ENCODE data around the gene CAV1.

CAV1 gene

DNA sequence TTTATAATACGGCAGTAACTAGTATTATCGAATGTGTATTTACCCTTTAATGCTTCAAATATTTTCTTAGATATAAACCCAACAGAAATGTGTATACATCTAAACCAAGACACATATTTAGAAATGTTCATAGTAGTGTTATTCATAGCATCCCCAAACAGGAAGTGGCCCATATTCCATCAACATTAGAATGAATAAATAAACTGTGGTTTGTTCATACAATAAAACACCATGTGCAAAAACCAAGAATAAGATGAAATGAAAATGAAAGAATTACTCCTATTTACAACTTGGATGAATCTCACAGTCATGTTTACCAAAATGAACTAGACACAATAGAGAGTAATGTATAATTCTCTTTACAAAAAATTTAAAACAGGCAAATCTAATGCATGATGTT, 34.5 kb upstream of the CAV1 start:
- no peak overlapping the region for H3K4me3 ChIP-seq (replicated peaks; ENCODE audit: low read depth, low read length)
- no peaks in the 10 kb centered on the region; the same call in 1 of the 2 replicates for H3K27me3 ChIP-seq (replicated peaks; ENCODE audit: control insufficient read depth, insufficient read depth, low read length)
- no peaks in the 10 kb centered on the region for H3K36me3 ChIP-seq (ENCODE audit: control insufficient read depth, insufficient read depth, low read length)
- DNase-seq (ENCODE audit: extremely low read depth, insufficient read length): no peak
- TF ChIP-seq, protein P1, sequence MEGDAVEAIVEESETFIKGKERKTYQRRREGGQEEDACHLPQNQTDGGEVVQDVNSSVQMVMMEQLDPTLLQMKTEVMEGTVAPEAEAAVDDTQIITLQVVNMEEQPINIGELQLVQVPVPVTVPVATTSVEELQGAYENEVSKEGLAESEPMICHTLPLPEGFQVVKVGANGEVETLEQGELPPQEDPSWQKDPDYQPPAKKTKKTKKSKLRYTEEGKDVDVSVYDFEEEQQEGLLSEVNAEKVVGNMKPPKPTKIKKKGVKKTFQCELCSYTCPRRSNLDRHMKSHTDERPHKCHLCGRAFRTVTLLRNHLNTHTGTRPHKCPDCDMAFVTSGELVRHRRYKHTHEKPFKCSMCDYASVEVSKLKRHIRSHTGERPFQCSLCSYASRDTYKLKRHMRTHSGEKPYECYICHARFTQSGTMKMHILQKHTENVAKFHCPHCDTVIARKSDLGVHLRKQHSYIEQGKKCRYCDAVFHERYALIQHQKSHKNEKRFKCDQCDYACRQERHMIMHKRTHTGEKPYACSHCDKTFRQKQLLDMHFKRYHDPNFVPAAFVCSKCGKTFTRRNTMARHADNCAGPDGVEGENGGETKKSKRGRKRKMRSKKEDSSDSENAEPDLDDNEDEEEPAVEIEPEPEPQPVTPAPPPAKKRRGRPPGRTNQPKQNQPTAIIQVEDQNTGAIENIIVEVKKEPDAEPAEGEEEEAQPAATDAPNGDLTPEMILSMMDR (IDR thresholded peaks at IDR 0.05; ENCODE audit: insufficient read depth, low read length, poor library complexity, severe bottlenecking): no peak

DNA sequence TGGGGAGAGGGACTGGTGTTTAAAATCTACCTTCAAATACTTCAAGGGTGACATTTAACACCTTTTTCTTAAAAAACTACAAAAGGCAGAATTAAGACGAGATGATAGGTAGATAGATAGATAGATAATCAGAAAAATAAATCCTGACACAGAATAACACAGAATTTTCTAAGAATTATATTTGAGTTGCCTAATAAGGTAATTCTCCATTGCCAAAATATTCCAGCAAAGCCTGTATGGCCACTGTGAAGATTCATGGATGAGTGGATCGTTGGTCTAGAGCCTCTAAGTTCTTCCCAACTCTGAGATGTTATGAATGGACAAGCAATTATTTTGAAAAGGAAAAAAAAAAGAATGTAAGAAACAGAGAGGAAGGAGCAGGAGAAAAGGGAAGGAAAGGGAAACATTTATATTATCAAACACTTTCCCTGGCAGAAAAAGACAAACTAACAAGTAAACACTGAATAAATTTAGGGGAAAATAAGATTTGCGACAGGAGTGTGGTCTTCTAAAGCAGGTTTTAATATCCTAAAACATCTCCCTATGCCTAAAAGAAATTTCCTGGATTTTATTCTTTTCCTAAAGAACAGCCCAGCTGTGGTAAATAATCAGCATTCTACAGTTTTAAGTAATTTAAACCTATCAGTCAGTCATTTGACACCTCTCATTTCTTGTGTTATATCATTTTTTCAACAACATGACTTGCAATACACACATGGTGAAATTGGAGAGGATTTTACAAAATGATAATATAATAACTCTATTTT, 32.8 kb upstream of the CAV1 start:
- H3K36me3 ChIP-seq (ENCODE audit: control insufficient read depth, insufficient read depth, low read length): no peaks in the 10 kb centered on the region
- no peaks in the 10 kb centered on the region; the same call in 1 of the 2 replicates for H3K27me3 ChIP-seq (replicated peaks; ENCODE audit: control insufficient read depth, insufficient read depth, low read length)
- TF ChIP-seq, protein P1 (IDR thresholded peaks at IDR 0.05; ENCODE audit: insufficient read depth, low read length, poor library complexity, severe bottlenecking): no peak
- DNase-seq (ENCODE audit: extremely low read depth, insufficient read length): no peak
- no peak overlapping the region for H3K4me3 ChIP-seq (replicated peaks; ENCODE audit: low read depth, low read length)

DNA sequence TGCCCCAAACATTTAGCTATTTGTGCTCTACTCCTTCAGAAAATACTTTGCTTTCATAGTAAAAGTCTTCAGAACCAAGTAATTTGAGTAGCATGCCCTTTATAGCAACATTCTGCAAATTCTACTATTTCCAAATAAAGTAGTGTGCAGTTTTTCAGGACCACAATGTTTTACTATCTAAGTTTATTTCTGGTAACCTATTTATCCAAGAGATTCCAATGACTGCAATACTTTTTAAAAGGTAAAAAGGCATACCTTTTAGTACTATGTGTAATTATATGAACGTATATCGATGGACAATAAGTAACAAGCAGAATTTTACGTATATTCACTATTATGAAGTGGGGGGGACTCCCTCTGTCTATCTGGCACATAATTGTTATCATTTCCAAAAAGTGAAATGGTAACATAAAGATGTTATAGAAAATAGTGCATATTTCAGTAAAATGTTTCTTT, 32.2 kb upstream of the CAV1 start:
- DNase-seq (ENCODE audit: extremely low read depth, insufficient read length): no peak
- TF ChIP-seq, protein P1 (IDR thresholded peaks at IDR 0.05; ENCODE audit: insufficient read depth, low read length, poor library complexity, severe bottlenecking): no peak
- no peak overlapping the region for H3K4me3 ChIP-seq (replicated peaks; ENCODE audit: low read depth, low read length)
- no peaks in the 10 kb centered on the region for H3K36me3 ChIP-seq (ENCODE audit: control insufficient read depth, insufficient read depth, low read length)
- no peaks in the 10 kb centered on the region; the same call in 1 of the 2 replicates for H3K27me3 ChIP-seq (replicated peaks; ENCODE audit: control insufficient read depth, insufficient read depth, low read length)

DNA sequence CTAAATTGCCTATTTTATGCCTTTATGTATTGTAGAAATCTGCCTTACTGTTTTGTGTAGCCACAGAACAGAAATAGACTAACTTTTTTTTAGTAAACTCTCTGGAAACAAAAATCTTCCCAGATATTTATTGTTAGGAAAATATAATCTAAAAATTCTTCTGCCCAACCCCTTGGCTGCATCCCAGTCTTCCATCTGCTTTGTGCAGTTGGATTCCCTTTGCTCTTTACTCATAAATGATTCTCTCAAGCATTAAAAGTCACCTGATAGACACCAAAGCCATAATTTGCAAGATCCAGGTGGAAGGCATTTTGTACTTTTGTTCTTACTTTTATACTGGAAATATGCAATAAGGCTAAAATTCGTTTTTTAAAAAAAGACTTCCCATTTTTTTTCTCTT, 31.4 kb upstream of the CAV1 start:
- H3K4me3 ChIP-seq (replicated peaks; ENCODE audit: low read depth, low read length): no peak overlapping the region
- TF ChIP-seq, protein P1 (IDR thresholded peaks at IDR 0.05; ENCODE audit: insufficient read depth, low read length, poor library complexity, severe bottlenecking): no peak
- H3K27me3 ChIP-seq (replicated peaks; ENCODE audit: control insufficient read depth, insufficient read depth, low read length): no peaks in the 10 kb centered on the region; the same call in 1 of the 2 replicates
- no peak for DNase-seq (ENCODE audit: extremely low read depth, insufficient read length)
- no peaks in the 10 kb centered on the region for H3K36me3 ChIP-seq (ENCODE audit: control insufficient read depth, insufficient read depth, low read length)

DNA sequence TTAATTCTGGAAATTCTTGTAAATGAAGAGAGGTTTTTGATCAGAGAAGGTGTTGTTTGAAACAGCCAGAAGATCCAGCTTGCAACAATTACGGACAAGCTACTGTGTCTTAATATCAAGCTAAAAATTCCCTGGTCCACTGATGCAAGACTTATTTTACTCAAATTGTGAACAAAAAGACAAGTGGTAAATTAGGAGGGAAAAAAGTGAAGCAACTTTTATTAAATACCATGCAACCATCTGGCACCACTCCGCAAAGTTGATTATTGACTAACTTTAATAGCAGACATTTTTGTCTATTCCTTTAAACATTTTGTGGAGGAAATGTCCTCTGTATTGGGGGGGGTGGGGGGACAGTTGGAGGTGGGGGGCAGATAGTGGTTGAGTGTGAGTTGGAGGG, 30.4 kb upstream of the CAV1 start:
- DNase-seq (ENCODE audit: extremely low read depth, insufficient read length): no peak
- no peak overlapping the region for H3K4me3 ChIP-seq (replicated peaks; ENCODE audit: low read depth, low read length)

More for the DNA sequence above, 30.4 kb upstream of the CAV1 start:
- no peaks in the 10 kb centered on the region; the same call in 1 of the 2 replicates for H3K27me3 ChIP-seq (replicated peaks; ENCODE audit: control insufficient read depth, insufficient read depth, low read length)
- TF ChIP-seq, protein P1 (IDR thresholded peaks at IDR 0.05; ENCODE audit: insufficient read depth, low read length, poor library complexity, severe bottlenecking): no peak
- H3K36me3 ChIP-seq (ENCODE audit: control insufficient read depth, insufficient read depth, low read length): no peaks in the 10 kb centered on the region
